K562 (cell line): ENCODE data around the gene CDC20B. TPM values are rescaled to one million over a fixed set of nuclear protein-coding genes. Genes with fewer than 3 reads are reported as not detected.

Experiments
- ATAC-seq: fragments of 200-7000 bp; cut with Tn5 transposase; 3 replicates; pipeline ENCODE4 v1.9.1; 2020; ENCODE audit warnings: moderate library complexity
- BruUV-seq: library from RNA; stranded (reverse); fragments of 400-500 nt; replicated peaks from 2 replicates; lab custom pipeline; 2021; lab: Mats Ljungman, UMichigan
- CTCF ChIA-PET: fragments of 300-600 bp; formaldehyde crosslinking; extraction: SDS; loops from one replicate; lab custom pipeline; 2021; ENCODE audit warnings: low intra/inter-chr PET ratio; lab: Yijun Ruan, JAX
- POLR2A ChIA-PET: fragments of 300-600, 350-650 bp; sonication (Branson Sonifier 250); formaldehyde crosslinking; extraction: SDS; loops from one replicate; lab custom pipeline; 2021; ENCODE audit warnings: antibody characterized with exemption, inconsistent platforms; lab: Yijun Ruan, JAX
- DNase-seq, 4 experiments: peaks; one replicate each; pipeline versions ENCODE4 v3.0.0 to v3.0.0-alpha.2; 2011 to 2018; ENCODE audit warnings: low spot score in 3 of 4, mixed read lengths in 3 of 4; ENCODE audit errors: extremely low read depth in 1 of 4
- FAIRE-seq: peaks from 2 replicates; lab custom pipeline; 2011; peaks lifted over from hg19 to GRCh38; lab: Jason Lieb, UNC
- H2AFZ ChIP-seq: 2 replicates; pipeline ENCODE4 v1.6.0; 2011; ENCODE audit warnings: low read depth, low read length, control low read depth, inconsistent platforms
- H3K27ac ChIP-seq: fragments of 200-600 bp; 3 replicates; pipeline ENCODE4 v1.8.0; 2011; ENCODE audit warnings: low read depth, mild to moderate bottlenecking, control low read depth, inconsistent platforms, low read length, moderate library complexity, mixed read lengths; ENCODE audit errors: extremely low read depth
- H3K27me3 ChIP-seq, 2 experiments: fragments of 300-600 bp in 1 of 2; 2 replicates in 1 of 2; 3 replicates in 1 of 2; pipeline versions ENCODE4 v1.6.0 to v1.8.0; 2011; ENCODE audit warnings: inconsistent platforms in 2 of 2, low read length in 2 of 2, mild to moderate bottlenecking in 1 of 2, mixed read lengths in 1 of 2, moderate library complexity in 1 of 2; ENCODE audit not compliant: control insufficient read depth in 2 of 2, insufficient read depth in 2 of 2
- H3K36me3 ChIP-seq: fragments of 300-600 bp; 3 replicates; pipeline ENCODE4 v1.8.0; 2011; ENCODE audit warnings: mild to moderate bottlenecking, low read length, inconsistent platforms; ENCODE audit not compliant: control insufficient read depth, insufficient read depth
- H3K4me1 ChIP-seq, 2 experiments: fragments of 200-600 bp in 1 of 2; replicated peaks in 1 of 2; 2 replicates in 1 of 2; 3 replicates in 1 of 2; pipeline versions ENCODE4 v1.5.1 to v1.8.0; 2011; ENCODE audit warnings: inconsistent platforms in 2 of 2, low read length in 2 of 2, mild to moderate bottlenecking in 1 of 2, mixed read lengths in 1 of 2, moderate library complexity in 1 of 2; ENCODE audit not compliant: control insufficient read depth in 2 of 2, insufficient read depth in 2 of 2
- H3K4me2 ChIP-seq: 2 replicates; pipeline ENCODE4 v1.6.1; 2011; ENCODE audit warnings: low read length, control low read depth, inconsistent platforms, mixed read lengths; ENCODE audit not compliant: insufficient read depth
- H3K4me3 ChIP-seq: fragments of 200-600 bp; sonication (generic), shearing (Covaris generic); 2 replicates; pipeline ENCODE4 v1.5.1; 2016; ENCODE audit warnings: control low read depth, inconsistent platforms
- H3K79me2 ChIP-seq: fragments of 200-600 bp; 3 replicates; pipeline ENCODE4 v1.8.0; 2011; ENCODE audit warnings: low read length, inconsistent platforms; ENCODE audit not compliant: control insufficient read depth, insufficient read depth
- H3K9ac ChIP-seq, 2 experiments: 2 replicates each; pipeline versions ENCODE4 v1.6.0 to v1.6.1; 2011; ENCODE audit warnings: low read depth in 2 of 2, low read length in 2 of 2, control low read depth in 1 of 2, inconsistent platforms in 1 of 2, mild to moderate bottlenecking in 1 of 2, mixed read lengths in 1 of 2; ENCODE audit not compliant: insufficient read depth in 1 of 2
- H3K9me1 ChIP-seq: one replicate; pipeline ENCODE4 v1.6.0; 2011; ENCODE audit warnings: inconsistent platforms, mild to moderate bottlenecking, low read length, moderate library complexity; ENCODE audit not compliant: control insufficient read depth, insufficient read depth
- H3K9me3 ChIP-seq: replicated peaks from 2 replicates; pipeline ENCODE4 v1.5.1; 2011; ENCODE audit warnings: low read depth, low read length, inconsistent platforms; ENCODE audit not compliant: control insufficient read depth, insufficient read depth
- H4K20me1 ChIP-seq: replicated peaks from 2 replicates; pipeline ENCODE4 v1.6.1; 2011; ENCODE audit warnings: low read length, inconsistent platforms, mixed read lengths; ENCODE audit not compliant: control insufficient read depth, insufficient read depth
- ADNP ChIP-seq: fragments of 200-800 bp; sonication (Bioruptor generic); IDR thresholded peaks from 2 replicates; pipeline ENCODE4 v1.6.1; 2016; ENCODE audit warnings: missing genetic modification characterization, missing compliant biosample characterization
- CBX1 ChIP-seq: sonication (generic); IDR thresholded peaks from 2 replicates; pipeline ENCODE4 v1.6.1; 2016; ENCODE audit warnings: antibody characterized with exemption, low read depth, mild to moderate bottlenecking
- EP400 ChIP-seq: fragments of 450-650 bp; IDR thresholded peaks from 2 replicates; pipeline ENCODE4 v1.6.1; 2017; ENCODE audit warnings: antibody characterized with exemption, mild to moderate bottlenecking, moderate library complexity
- ETV6 ChIP-seq, 3 experiments: fragments of 150-350 bp in 1 of 3; sonication (generic) in 1 of 3; formaldehyde crosslinking in 1 of 3; IDR thresholded peaks; 2 replicates each; pipeline versions ENCODE4 v1.6.1 to v1.8.0; 2014 to 2022; ENCODE audit warnings: borderline replicate concordance in 2 of 3, low read depth in 2 of 3, antibody characterized with exemption in 1 of 3, low read length in 1 of 3, mild to moderate bottlenecking in 1 of 3, missing genetic modification reagents in 1 of 3
- FOXM1 ChIP-seq, 2 experiments: fragments of 450-650 bp in 1 of 2; sonication (generic) in 1 of 2; formaldehyde crosslinking in 1 of 2; IDR thresholded peaks; 2 replicates each; pipeline versions ENCODE4 v1.6.1 to v1.9.0; 2017 to 2022; ENCODE audit warnings: low read depth in 2 of 2, mild to moderate bottlenecking in 2 of 2, missing genetic modification reagents in 1 of 2, moderate library complexity in 1 of 2
- HDAC8 ChIP-seq: fragments of 450-650 bp; IDR thresholded peaks from 2 replicates; pipeline ENCODE4 v1.6.1; 2016; ENCODE audit warnings: mild to moderate bottlenecking, missing genetic modification characterization, moderate library complexity, missing compliant biosample characterization
- KAT2B ChIP-seq: IDR thresholded peaks from one replicate; pipeline ENCODE4 v1.6.1; 2012; ENCODE audit warnings: low read depth, mild to moderate bottlenecking, control low read depth, inconsistent platforms, low read length, moderate library complexity
- MYNN ChIP-seq, 2 experiments: sonication (generic); formaldehyde crosslinking in 1 of 2; IDR thresholded peaks; 2 replicates each; pipeline versions ENCODE4 v1.5.0 to v1.6.1; 2016 to 2020; ENCODE audit warnings: antibody characterized with exemption in 1 of 2, missing genetic modification reagents in 1 of 2
- NFE2 ChIP-seq: IDR thresholded peaks from 2 replicates; pipeline ENCODE4 v1.6.1; 2014; ENCODE audit warnings: antibody characterized with exemption, low read depth
- POLR2G ChIP-seq: fragments of 200-400 bp; formaldehyde crosslinking; IDR thresholded peaks from 2 replicates; pipeline ENCODE4 v1.6.1; 2017; ENCODE audit warnings: low read depth, mild to moderate bottlenecking, antibody characterized with exemption, low read length, moderate library complexity
- WGBS: fragments of 100-300 bp; shearing (Covaris generic); methylation state at CpG from one replicate; pipeline ENCODE4 v1.1.6; 2016; ENCODE audit warnings: low coverage, mixed read lengths; ENCODE audit not compliant: insufficient coverage; ENCODE audit errors: missing lambda C conversion rate; 5-methylcytosine and 5-hydroxymethylcytosine counted together
- in situ Hi-C: fragments of 300-500 bp; cut with MboI; formaldehyde crosslinking; loops from 4 replicates; pipeline ENCODE4 v1.15.0; 2018; ENCODE audit warnings: inconsistent platforms, mixed read lengths
- intact Hi-C: fragments of 100-400 bp; cut with micrococcal nuclease; formaldehyde crosslinking; loops from 2 replicates; pipeline ENCODE4 v1.14.2; 2022
- polyA plus RNA-seq, 8 experiments: library from polyadenylated mRNA; depleted of rRNA in 4 of 8; stranded (reverse) in 5 of 8; unstranded in 3 of 8; fragments of >200 nt; fragmentation: Nextera tagmentation in 2 of 8; fragmentation: Illumina TruSeq in 1 of 8; extraction: Ambion mirVana in 2 of 8; extraction: Trizol in 1 of 8; gene quantifications; 2 replicates each; pipeline versions ENCODE4 v1.2.1 to v1.2.3, GENCODE V29; 2011 to 2014; ENCODE audit warnings: inconsistent platforms in 1 of 8, missing spikeins in 1 of 8
- total RNA-seq, 7 experiments: library from RNA; depleted of rRNA in 6 of 7; stranded (reverse); fragments of >200 nt in 6 of 7; fragmentation: Illumina TruSeq in 2 of 7; extraction: Trizol in 2 of 7; gene quantifications; 2 replicates each; pipeline versions ENCODE4 v1.2.1 to v1.2.3, GENCODE V29; 2011 to 2021; ENCODE audit warnings: low replicate concordance in 1 of 7

The CDC20B gene
- total and polyA plus RNA-seq, 9 of the 15 experiments (the other 6 are each of a cell fraction or from before 2014, with no cell fraction given), result 0.04 TPM; not detected in 8

- DNase-seq, result no peak
- H3K27me3 ChIP-seq, result no peaks in the 10 kb centered on the region; a peak in 1 of 5 replicates
- no peak overlapping the region for H3K4me3 ChIP-seq
- H3K79me2 ChIP-seq, result no peaks in the 10 kb centered on the region
- no peaks in the 10 kb centered on the region for H3K36me3 ChIP-seq
- ChIA-PET CTCF (no interaction called here), POLR2A (interaction anchor here (1.1 kb wide), 1 partner anchor 8 kb away, joined by 5 read pairs; no protein-coding TSS in a partner anchor)
- H3K9me3 ChIP-seq, result no peaks in the 10 kb centered on the region
- TF ChIP-seq ETV6 (IDR thresholded peaks at IDR 0.05; ENCODE audit: borderline replicate concordance in 1 of 2, low read depth in 2 of 2, low read length in 1 of 2) (no peak), ETV6 (CRISPR knock-in tag; IDR thresholded peaks at IDR 0.05; ENCODE audit: borderline replicate concordance) (no peak), MYNN (IDR thresholded peaks at IDR 0.05) (no peak), MYNN (CRISPR knock-in tag; IDR thresholded peaks at IDR 0.05) (no peak), KAT2B (no peak), NFE2 (no peak), EP400 (no peak), ADNP (tag) (no peak), FOXM1 (IDR thresholded peaks at IDR 0.05; ENCODE audit: low read depth) (no peak), FOXM1 (CRISPR knock-in tag; IDR thresholded peaks at IDR 0.05; ENCODE audit: low read depth) (no peak), CBX1 (no peak), HDAC8 (tag) (no peak), POLR2G (no peak)
- H3K9ac ChIP-seq, result no peak overlapping the region
- H3K4me2 ChIP-seq, result no peak overlapping the region
- no peaks in the 10 kb centered on the region for H3K9me1 ChIP-seq
- H3K27ac ChIP-seq, result no peak overlapping the region
- BruUV-seq, result no TSS peak
- in situ Hi-C loops, result no loop called here
- intact Hi-C loops, result no loop called here
- no peaks in the 10 kb centered on the region for H3K4me1 ChIP-seq
- H2AFZ ChIP-seq, result no peak overlapping the region
- WGBS, result 0% methylated on average over 9 of the region's 9 CpGs
- H4K20me1 ChIP-seq, result no peaks in the 10 kb centered on the region
- ATAC-seq, result no peak
- no peak for FAIRE-seq
Measured at GRCh38 chr5:55140908-55141665, 31.9 kb downstream of the CDC20B start.
